ES-I3 (cell line): ENCODE results near the gene PI3.
"Not testable (repeated sequence)": the region's sequence is repeated elsewhere in the genome, so short reads cannot be mapped to it uniquely, and the experiment has no call there.

Source experiments
- H3K36me3 ChIP-seq: 2 replicates; pipeline ENCODE4 v1.6.1; 2013; ENCODE audit warnings: mild to moderate bottlenecking, low read length, control low read depth, moderate library complexity; ENCODE audit not compliant: insufficient read depth
- H3K4me1 ChIP-seq: 2 replicates; pipeline ENCODE4 v1.6.1; 2013; ENCODE audit warnings: mild to moderate bottlenecking, control low read depth, low read length; ENCODE audit not compliant: insufficient read depth
- H3K9ac ChIP-seq: 2 replicates; pipeline ENCODE4 v1.6.1; 2013; ENCODE audit warnings: low read depth, mild to moderate bottlenecking, low read length, moderate library complexity
- H3K9me3 ChIP-seq: 2 replicates; pipeline ENCODE4 v1.6.1; 2013; ENCODE audit warnings: mild to moderate bottlenecking, low read length, moderate library complexity; ENCODE audit not compliant: control insufficient read depth, insufficient read depth

Gene PI3

GRCh38 chr20:45174434-45175364, at the start of gene PI3:
TSS of gene PI3 (plus strand) at chr20:45174902. CDS start at chr20:45174923, 21 bp downstream.
- Histone ChIP-seq H3K9ac (no peak within 1 kb of the TSS), H3K9me3 (no peaks in the 10 kb centered on the region), H3K4me1 (no peaks in the 10 kb centered on the region), H3K36me3 (no peaks in the 10 kb centered on the region)

GRCh38 chr20:45128099-45128498, 46.6 kb upstream of the PI3 start:
- H3K9me3 ChIP-seq: no peaks in the 10 kb centered on the region; the same call in 1 of the 2 replicates
- H3K4me1 ChIP-seq: no peaks in the 10 kb centered on the region
- no peak overlapping the region for H3K9ac ChIP-seq
- H3K36me3 ChIP-seq: no peaks in the 10 kb centered on the region

- Histone ChIP-seq H3K4me1 (no peaks in the 10 kb centered on the region), H3K9me3 (no peaks in the 10 kb centered on the region), H3K9ac (no peak overlapping the region), H3K36me3 (no peaks in the 10 kb centered on the region)
Measured at GRCh38 chr20:45136911-45137310, 37.8 kb upstream of the PI3 start.

- no peaks in the 10 kb centered on the region for H3K4me1 ChIP-seq
- H3K9ac ChIP-seq: no peak overlapping the region; the same call in 1 of the 2 replicates
- H3K36me3 ChIP-seq: no peaks in the 10 kb centered on the region
- H3K9me3 ChIP-seq: no peaks in the 10 kb centered on the region
Measured at GRCh38 chr20:45138561-45139300, 36.0 kb upstream of the PI3 start.

- not testable (repeated sequence) for H3K4me1 ChIP-seq, H3K9ac ChIP-seq, H3K9me3 ChIP-seq, H3K36me3 ChIP-seq
Measured at GRCh38 chr20:45139733-45140375, 34.8 kb upstream of the PI3 start.

GRCh38 chr20:45140836-45141235, 33.9 kb upstream of the PI3 start:
- no peak overlapping the region for H3K9ac ChIP-seq
- no peaks in the 10 kb centered on the region for H3K36me3 ChIP-seq
- no peaks in the 10 kb centered on the region for H3K9me3 ChIP-seq

GRCh38 chr20:45149062-45149461, 25.6 kb upstream of the PI3 start:
- Histone ChIP-seq H3K36me3 (no peaks in the 10 kb centered on the region), H3K4me1 (no peaks in the 10 kb centered on the region), H3K9me3 (no peaks in the 10 kb centered on the region), H3K9ac (no peak overlapping the region)

More at GRCh38 chr20:45140836-45141235, 33.9 kb upstream of the PI3 start:
- H3K4me1 ChIP-seq: no peaks in the 10 kb centered on the region

GRCh38 chr20:45152405-45152804, 22.3 kb upstream of the PI3 start:
- no peak overlapping the region for H3K9ac ChIP-seq
- no peaks in the 10 kb centered on the region for H3K36me3 ChIP-seq
- H3K4me1 ChIP-seq: no peaks in the 10 kb centered on the region
- no peaks in the 10 kb centered on the region for H3K9me3 ChIP-seq

GRCh38 chr20:45153147-45153546, 21.6 kb upstream of the PI3 start:
- H3K9me3 ChIP-seq: no peaks in the 10 kb centered on the region
- H3K4me1 ChIP-seq: no peaks in the 10 kb centered on the region
- H3K9ac ChIP-seq: no peak overlapping the region
- H3K36me3 ChIP-seq: no peaks in the 10 kb centered on the region

- no peaks in the 10 kb centered on the region for H3K9me3 ChIP-seq
- H3K36me3 ChIP-seq: no peaks in the 10 kb centered on the region
- H3K9ac ChIP-seq: no peak overlapping the region
- H3K4me1 ChIP-seq: no peaks in the 10 kb centered on the region
Measured at GRCh38 chr20:45153752-45154151, 20.9 kb upstream of the PI3 start.

- no peak overlapping the region for H3K9ac ChIP-seq
- H3K36me3 ChIP-seq: no peaks in the 10 kb centered on the region
- H3K4me1 ChIP-seq: no peaks in the 10 kb centered on the region
- no peaks in the 10 kb centered on the region for H3K9me3 ChIP-seq
Measured at GRCh38 chr20:45154183-45154582, 20.5 kb upstream of the PI3 start.

- H3K36me3 ChIP-seq, H3K4me1 ChIP-seq: not testable (repeated sequence)
Measured at GRCh38 chr20:45154794-45155193, 19.9 kb upstream of the PI3 start.

GRCh38 chr20:45156713-45157112, 18.0 kb upstream of the PI3 start:
- no peaks in the 10 kb centered on the region for H3K9me3 ChIP-seq
- H3K36me3 ChIP-seq: no peaks in the 10 kb centered on the region
- H3K4me1 ChIP-seq: no peaks in the 10 kb centered on the region
- no peak overlapping the region for H3K9ac ChIP-seq

More at GRCh38 chr20:45154794-45155193, 19.9 kb upstream of the PI3 start:
- H3K9ac ChIP-seq, H3K9me3 ChIP-seq: not testable (repeated sequence)

GRCh38 chr20:45157962-45158361, 16.7 kb upstream of the PI3 start:
- no peak overlapping the region for H3K9ac ChIP-seq
- H3K36me3 ChIP-seq: no peaks in the 10 kb centered on the region
- H3K9me3 ChIP-seq: no peaks in the 10 kb centered on the region
- H3K4me1 ChIP-seq: no peaks in the 10 kb centered on the region
